Right atrium auricular region (tissue), 2 donors: Measurements from ENCODE around the gene ABI2. TPM values are rescaled to one million over a fixed set of nuclear protein-coding genes. Genes with fewer than 3 reads are reported as not detected.
"Not testable (repeated sequence)": the region's sequence is repeated elsewhere in the genome, so short reads cannot be mapped to it uniquely, and the experiment has no call there.

Experiments used
- DNase-seq: peaks from one replicate; pipeline ENCODE4 v3.0.0-alpha.2; 2019; ENCODE audit warnings: low spot score
- H3K27ac ChIP-seq, 2 donors: fragments of 200-600 bp; sonication (generic); 1 replicate in 1 of 2; 2 replicates in 1 of 2; pipeline ENCODE4 v1.5.1; 2016 to 2019
- H3K27me3 ChIP-seq, 2 donors: fragments of 200-600 bp; sonication (generic); one replicate each; pipeline versions ENCODE4 v1.5.1 to v1.6.0; 2017 to 2019
- H3K36me3 ChIP-seq: fragments of 200-600 bp; sonication (generic); one replicate; pipeline ENCODE4 v1.5.1; 2016
- H3K4me1 ChIP-seq, 2 donors: fragments of 200-600 bp; sonication (generic); one replicate each; pipeline versions ENCODE4 v1.5.1 to v1.6.0; 2017 to 2019
- H3K4me3 ChIP-seq, 2 donors: fragments of 200-600 bp; sonication (generic); 1 replicate in 1 of 2; 2 replicates in 1 of 2; pipeline ENCODE4 v1.5.1; 2017 to 2019; ENCODE audit warnings: mild to moderate bottlenecking in 1 of 2, moderate library complexity in 1 of 2
- H3K9me3 ChIP-seq, 2 donors: fragments of 200-600 bp; sonication (generic); one replicate each; pipeline ENCODE4 v1.5.1; 2019
- CTCF ChIP-seq, 2 donors: fragments of 200-600 bp; sonication (generic); IDR thresholded peaks; one replicate each; pipeline ENCODE4 v1.5.1; 2019; ENCODE audit warnings: antibody characterized with exemption in 2 of 2
- total RNA-seq, 2 donors: library from RNA; depleted of rRNA; stranded (reverse); fragments of >200 nt; gene quantifications; one replicate each; pipeline ENCODE4 v1.1.0, GENCODE V29; 2016

ABI2 gene
- total RNA-seq, 2 donors from 2014 or later, result 41.5 to 52.0 TPM

GRCh38 chr2:203330434-203330833 lies 2.2 kb downstream of the ABI2 start:
- no peak for DNase-seq
- Histone ChIP-seq H3K4me1 (peaks cover 0 to 22% of the 10 kb centered on the region in 2 donors), H3K27ac (no peak overlapping the region), H3K36me3 (no peaks in the 10 kb centered on the region), H3K9me3 (no peaks in the 10 kb centered on the region), H3K27me3 (no peaks in the 10 kb centered on the region), H3K4me3 (no peak overlapping the region)
- no peak for TF ChIP-seq CTCF (IDR thresholded peaks at IDR 0.05)

DNA sequence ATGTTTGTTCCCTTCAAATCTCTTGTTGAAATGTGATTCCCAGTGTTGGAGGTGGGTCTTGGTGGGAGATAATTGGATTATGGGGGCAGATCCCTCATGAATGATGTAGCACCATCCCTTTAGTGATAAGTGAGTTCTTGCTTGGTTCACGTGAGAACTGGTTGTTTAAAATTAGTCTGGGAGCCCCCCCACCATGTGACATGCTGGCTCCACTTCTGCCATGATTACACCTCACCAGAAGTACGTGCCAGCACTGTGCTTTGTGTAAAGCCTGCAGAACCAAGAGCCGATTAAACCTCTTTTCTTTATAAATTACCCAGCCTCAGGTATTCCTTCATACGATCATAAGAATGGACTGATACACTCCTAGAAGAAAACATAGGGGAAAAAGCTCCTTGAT lies 10.1 kb downstream of the ABI2 start:
- no peaks in the 10 kb centered on the region for H3K9me3 ChIP-seq
- H3K4me3 ChIP-seq, result no peak overlapping the region
- no peak for TF ChIP-seq CTCF (IDR thresholded peaks at IDR 0.05)
- H3K4me1 ChIP-seq, result peaks cover 0 to 22% of the 10 kb centered on the region in 2 donors
- no peaks in the 10 kb centered on the region for H3K27me3 ChIP-seq
- no peaks in the 10 kb centered on the region for H3K36me3 ChIP-seq
- DNase-seq, result no peak
- peak overlapping the region; percentile 23 to 26 for H3K27ac ChIP-seq

DNA sequence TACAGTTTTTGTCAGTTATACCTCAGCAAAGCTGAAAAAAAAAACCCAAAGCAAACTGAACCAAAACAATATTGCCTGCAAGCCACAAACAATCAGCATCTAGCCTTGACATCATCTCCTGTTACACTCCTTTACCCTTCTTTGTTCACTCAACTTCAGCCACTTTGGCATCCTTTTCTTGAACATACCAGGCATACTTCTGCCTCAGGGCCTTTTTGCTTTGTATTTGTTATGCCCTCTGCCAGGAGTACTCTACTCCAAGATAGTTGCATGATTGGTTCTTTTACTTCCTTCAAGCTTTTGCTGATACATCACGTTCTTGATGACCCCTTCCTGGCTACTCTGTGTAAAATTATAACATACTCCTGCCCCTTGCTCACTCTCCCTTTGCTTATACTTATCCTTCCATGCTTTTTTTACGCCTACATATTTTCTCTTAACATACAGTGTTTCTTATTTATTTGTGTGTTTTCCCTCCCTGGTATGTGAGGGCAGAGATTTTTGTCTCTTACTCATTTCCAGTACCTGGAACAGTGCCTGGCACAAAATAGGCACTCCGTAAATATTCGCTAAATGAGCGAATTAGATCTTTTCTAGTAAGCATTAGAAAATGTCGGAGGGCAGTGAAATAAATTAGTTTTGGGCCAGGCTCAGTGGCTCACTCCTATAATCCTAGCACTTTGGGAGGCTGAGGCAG lies 12.7 kb downstream of the ABI2 start:
- TF ChIP-seq CTCF (IDR thresholded peaks at IDR 0.05), result no peak
- no peak overlapping the region for H3K4me3 ChIP-seq

DNA sequence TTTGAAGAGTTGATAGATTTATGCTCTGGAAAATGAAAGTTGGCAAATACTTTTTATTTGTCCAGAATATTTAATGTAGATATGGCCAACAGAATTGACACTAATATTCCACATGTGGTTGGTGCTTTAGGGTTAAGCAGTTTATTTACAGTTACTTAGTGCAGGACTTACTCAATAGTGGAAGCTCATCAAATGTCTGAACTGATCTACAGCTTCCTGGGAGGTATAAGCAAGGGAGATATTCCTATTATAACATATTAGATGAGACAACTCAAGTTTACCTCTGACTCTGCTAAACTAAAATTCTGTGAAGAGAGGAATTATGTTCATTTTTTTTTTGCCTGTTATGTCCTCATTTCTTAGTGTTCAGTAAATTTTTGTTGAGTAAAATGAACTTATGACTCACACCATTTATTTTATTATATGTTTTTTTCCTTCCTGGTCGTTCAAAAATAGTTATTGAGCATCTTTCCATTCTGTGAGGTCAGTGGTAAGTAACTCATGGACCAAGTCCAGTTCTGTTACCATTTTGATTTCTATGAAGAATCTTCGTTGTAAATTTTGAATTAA lies 13.6 kb downstream of the ABI2 start:
- Histone ChIP-seq H3K9me3 (no peaks in the 10 kb centered on the region), H3K4me3 (no peak overlapping the region), H3K27me3 (no peaks in the 10 kb centered on the region), H3K36me3 (peaks cover 4% of the 10 kb centered on the region), H3K4me1 (peaks cover 0 to 31% of the 10 kb centered on the region in 2 donors), H3K27ac (no peak overlapping the region)
- no peak for DNase-seq
- TF ChIP-seq CTCF (IDR thresholded peaks at IDR 0.05), result no peak

More for the DNA sequence above, 12.7 kb downstream of the ABI2 start:
- Histone ChIP-seq H3K9me3 (no peaks in the 10 kb centered on the region), H3K36me3 (peaks cover 4% of the 10 kb centered on the region), H3K4me1 (peaks cover 0 to 22% of the 10 kb centered on the region in 2 donors), H3K27me3 (no peaks in the 10 kb centered on the region), H3K27ac (peak overlapping the region in 1 of 2 donors; percentile 49)
- no peak for DNase-seq

GRCh38 chr2:203342374-203342773 lies 14.2 kb downstream of the ABI2 start:
- not testable (repeated sequence) for DNase-seq, H3K9me3 ChIP-seq, H3K36me3 ChIP-seq, H3K27ac ChIP-seq, H3K4me3 ChIP-seq, H3K27me3 ChIP-seq
- H3K4me1 ChIP-seq, result peaks cover 0 to 36% of the 10 kb centered on the region in 2 donors

GRCh38 chr2:203344667-203345066 lies 16.5 kb downstream of the ABI2 start:
- Histone ChIP-seq H3K27me3 (no peaks in the 10 kb centered on the region), H3K36me3 (peaks cover 4% of the 10 kb centered on the region), H3K4me1 (peaks cover 0 to 28% of the 10 kb centered on the region in 2 donors), H3K27ac (no peak overlapping the region), H3K9me3 (no peaks in the 10 kb centered on the region), H3K4me3 (no peak overlapping the region)
- TF ChIP-seq CTCF (IDR thresholded peaks at IDR 0.05), result no peak
- DNase-seq, result no peak
